CD4-positive, alpha-beta T cell treated with Interferon gamma for 1 hour (primary cell): ENCODE results near the gene GRIK3.

ENCODE experiments used
- DNase-seq: peaks from one replicate; pipeline ENCODE4 v3.0.0-alpha.2; 2020

GRIK3 gene

GRCh38 chr1:37042506-37042905, 8.2 kb upstream of the GRIK3 start:
- DNase-seq = no peak

GRCh38 chr1:37041483-37041882, 7.2 kb upstream of the GRIK3 start:
- DNase-seq = no peak

GRCh38 chr1:37040773-37041172, 6.5 kb upstream of the GRIK3 start:
- no peak for DNase-seq

- DNase-seq = no peak
Measured at GRCh38 chr1:37040261-37040660, 5.9 kb upstream of the GRIK3 start.

GRCh38 chr1:37038227-37039093, 4.1 kb upstream of the GRIK3 start:
- no peak for DNase-seq

GRCh38 chr1:37037690-37038089, 3.4 kb upstream of the GRIK3 start:
- DNase-seq = no peak

GRCh38 chr1:37036667-37037053, 2.3 kb upstream of the GRIK3 start:
- no peak for DNase-seq

GRCh38 chr1:37035796-37036666, 1.7 kb upstream of the GRIK3 start:
- peak; percentile 10 for DNase-seq

GRCh38 chr1:37035014-37035691, 838 bp upstream of the GRIK3 start:
- DNase-seq = no peak

- no peak for DNase-seq
Measured at GRCh38 chr1:37033355-37034101, 787 bp downstream of the GRIK3 start.

- no peak for DNase-seq
Measured at GRCh38 chr1:37032660-37033354, 1.5 kb downstream of the GRIK3 start.

GRCh38 chr1:37031871-37032270, 2.4 kb downstream of the GRIK3 start:
- no peak for DNase-seq

- DNase-seq = no peak
Measured at GRCh38 chr1:37031429-37031828, 2.9 kb downstream of the GRIK3 start.

- no peak for DNase-seq
Measured at GRCh38 chr1:37028981-37029617, 5.2 kb downstream of the GRIK3 start.

GRCh38 chr1:37021502-37021901, 12.8 kb downstream of the GRIK3 start:
- no peak for DNase-seq

- no peak for DNase-seq
Measured at GRCh38 chr1:37020653-37021277, 13.6 kb downstream of the GRIK3 start.

- no peak for DNase-seq
Measured at GRCh38 chr1:37018510-37018909, 15.8 kb downstream of the GRIK3 start.

GRCh38 chr1:37017720-37018119, 16.6 kb downstream of the GRIK3 start:
- no peak for DNase-seq

- DNase-seq = no peak
Measured at GRCh38 chr1:37016121-37016520, 18.2 kb downstream of the GRIK3 start.

GRCh38 chr1:37015713-37016112, 18.6 kb downstream of the GRIK3 start:
- DNase-seq = no peak

- DNase-seq = no peak
Measured at GRCh38 chr1:37012226-37012625, 22.1 kb downstream of the GRIK3 start.
